ENCODE results near the gene MAT1A.
"Not testable (repeated sequence)": the region's sequence is repeated elsewhere in the genome, so short reads cannot be mapped to it uniquely, and the experiment has no call there.

Gene MAT1A

DNA sequence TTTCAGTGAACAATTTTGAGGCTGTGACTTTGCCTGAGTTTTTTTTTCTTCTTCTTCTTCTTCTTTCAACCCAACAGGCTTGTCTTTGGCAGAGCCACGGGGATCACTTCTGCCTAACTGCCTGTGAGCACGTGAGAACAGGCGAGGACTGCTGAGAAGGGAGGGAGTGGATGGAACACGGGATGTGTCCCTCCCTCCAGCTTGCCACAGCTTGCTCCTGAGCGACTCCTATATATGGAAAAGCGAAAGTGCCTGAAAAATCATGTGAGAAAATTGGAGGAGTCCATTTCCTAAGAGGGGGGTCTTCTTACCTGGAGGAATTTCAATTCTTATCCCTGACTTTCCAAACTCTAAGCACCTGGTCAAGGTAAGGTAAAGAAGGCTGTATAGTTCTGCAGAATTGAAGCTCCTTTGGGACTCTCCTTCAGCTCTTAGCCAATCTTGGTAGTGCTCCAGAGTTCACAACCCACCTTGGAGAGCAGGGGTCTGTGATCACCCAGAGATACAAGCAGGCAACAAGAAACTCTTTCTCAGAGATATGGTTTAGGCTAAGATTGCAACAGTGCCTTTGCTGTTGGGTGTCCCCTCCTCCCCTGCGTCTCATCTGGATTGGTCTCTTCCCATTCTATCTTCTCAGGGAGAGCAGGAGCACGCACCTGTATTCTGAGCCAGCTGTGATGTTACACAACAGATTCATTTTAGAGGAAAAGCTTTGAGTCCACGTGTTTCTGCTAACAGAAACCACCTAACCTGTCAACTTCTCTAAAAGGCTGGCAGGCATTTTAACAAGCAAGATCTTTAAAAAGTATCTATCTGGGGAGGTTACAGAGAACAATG lies at the start of gene MAT1A:
Gene MAT1A (minus strand): TSS at position 208 of the 837 bp plus-strand sequence. CDS start 235 bp downstream, outside the sequence.
- peak; percentile 80 for DNase-seq (ENCODE audit: low read depth, low spot score)

- no peak for DNase-seq (ENCODE audit: low read depth, low spot score)
Observed at GRCh38 chr10:80333983-80334382, 44.5 kb upstream of the MAT1A start.

DNA sequence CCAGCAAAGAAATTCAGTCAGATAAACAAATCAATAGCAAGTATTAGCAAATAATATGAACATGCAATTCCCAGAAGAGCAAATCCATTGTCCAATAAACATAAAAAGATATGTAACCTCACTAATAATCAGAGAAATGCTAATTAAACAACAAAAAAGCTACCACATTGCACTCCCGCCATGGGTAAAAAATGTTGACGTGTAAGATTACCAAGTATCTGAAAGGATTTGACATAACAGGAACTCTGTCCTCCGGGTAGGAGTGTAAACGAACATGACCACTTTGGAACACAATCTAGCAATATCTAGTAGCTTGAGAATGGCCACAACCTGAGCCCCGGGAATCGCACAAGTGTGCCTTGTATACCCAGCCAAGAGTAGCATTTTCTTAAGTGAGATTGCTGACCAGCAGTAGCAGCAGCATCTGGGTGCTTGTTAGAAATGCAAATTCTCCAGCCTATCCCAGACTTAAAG lies 35.5 kb upstream of the MAT1A start:
- DNase-seq (ENCODE audit: low read depth, low spot score), result no peak

- DNase-seq (ENCODE audit: low read depth, low spot score), result no peak
Observed at GRCh38 chr10:80324086-80324485, 34.6 kb upstream of the MAT1A start.

- DNase-seq (ENCODE audit: low read depth, low spot score), result no peak
Observed at GRCh38 chr10:80323311-80323710, 33.9 kb upstream of the MAT1A start.

GRCh38 chr10:80322711-80323110 lies 33.3 kb upstream of the MAT1A start:
- no peak for DNase-seq (ENCODE audit: low read depth, low spot score)

DNA sequence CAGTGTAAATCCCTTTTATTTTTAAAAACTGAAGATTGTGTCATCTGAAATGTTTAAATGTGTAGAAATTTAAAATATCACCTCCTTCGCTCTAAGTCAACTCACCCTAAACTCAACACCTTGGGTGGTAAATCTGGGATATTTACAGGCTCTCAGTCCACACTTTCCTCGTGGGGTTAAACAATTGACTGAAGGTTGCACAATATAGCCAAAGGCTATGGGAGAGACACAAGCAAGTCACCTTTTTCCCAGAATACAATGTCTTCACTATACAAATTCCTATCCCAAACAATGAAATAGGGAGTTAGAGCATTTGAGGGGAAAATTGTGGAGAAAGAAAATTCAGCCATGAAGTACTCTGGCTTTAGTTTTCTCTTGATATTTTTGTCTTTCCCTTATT lies 32.7 kb upstream of the MAT1A start:
- DNase-seq (ENCODE audit: low read depth, low spot score), result no peak

- no peak for DNase-seq (ENCODE audit: low read depth, low spot score)
Observed at GRCh38 chr10:80321183-80321582, 31.7 kb upstream of the MAT1A start.

- DNase-seq (ENCODE audit: low read depth, low spot score), result no peak
Observed at GRCh38 chr10:80320377-80320776, 30.9 kb upstream of the MAT1A start.

- DNase-seq (ENCODE audit: low read depth, low spot score), result no peak
Observed at GRCh38 chr10:80319725-80320290, 30.4 kb upstream of the MAT1A start.

DNA sequence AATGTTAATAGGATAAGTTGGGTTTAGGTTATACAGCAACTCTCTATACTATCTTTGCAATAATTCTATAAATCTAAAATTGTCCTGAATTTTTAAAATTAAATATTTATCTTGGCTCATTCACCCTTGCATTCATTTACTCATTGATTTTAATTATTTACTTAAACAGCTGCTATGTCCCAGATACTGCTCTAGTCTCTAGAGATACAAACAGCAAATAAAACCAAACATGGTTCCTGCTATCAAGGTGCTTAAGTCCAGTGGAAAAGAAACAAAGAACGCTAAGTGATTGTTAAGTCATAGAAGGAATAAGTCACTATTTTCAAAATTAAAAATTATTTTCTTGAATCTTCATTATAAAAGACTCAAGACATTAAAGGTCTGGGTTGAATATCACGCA lies 29.9 kb upstream of the MAT1A start:
- DNase-seq (ENCODE audit: low read depth, low spot score), result no peak

- DNase-seq (ENCODE audit: low read depth, low spot score), result no peak
Observed at GRCh38 chr10:80318742-80319141, 29.3 kb upstream of the MAT1A start.

GRCh38 chr10:80315391-80315790 lies 25.9 kb upstream of the MAT1A start:
- DNase-seq (ENCODE audit: low read depth, low spot score), result no peak

DNA sequence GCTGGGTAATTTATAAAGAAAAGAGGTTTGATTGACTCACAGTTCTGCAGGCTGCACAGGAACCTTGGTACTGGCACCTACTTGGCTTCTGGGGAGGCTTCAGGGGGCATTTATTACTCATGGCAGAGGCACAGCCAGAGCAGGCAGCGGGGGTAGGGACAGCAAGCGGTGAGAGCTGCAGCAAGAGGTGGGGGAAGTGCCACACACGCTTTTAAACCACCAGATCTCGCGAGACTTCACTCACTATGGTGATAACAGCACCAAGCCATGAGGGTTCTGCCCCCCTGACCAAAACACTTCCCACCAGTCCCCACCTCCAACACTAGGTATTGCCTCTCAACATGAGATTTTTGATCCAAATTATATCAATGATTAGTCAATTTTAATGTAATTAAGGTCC lies 24.1 kb upstream of the MAT1A start:
- no peak for DNase-seq (ENCODE audit: low read depth, low spot score)

DNA sequence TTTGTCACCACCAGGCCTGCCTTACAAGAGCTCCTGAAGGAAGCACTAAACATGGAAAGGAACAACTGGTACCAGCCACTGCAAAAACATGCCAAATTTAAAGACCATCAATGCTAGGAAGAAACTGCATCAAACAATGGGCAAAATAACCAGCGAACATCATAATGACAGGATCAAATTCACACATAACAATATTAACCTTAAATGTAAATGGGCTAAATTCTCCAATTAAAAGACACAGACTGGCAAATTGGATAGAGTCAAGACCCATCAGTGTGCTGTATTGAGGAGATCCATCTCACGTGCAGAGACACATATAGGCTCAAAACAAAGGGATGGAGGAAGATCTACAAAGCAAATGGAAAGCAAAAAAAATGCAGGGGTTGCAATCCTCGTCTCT lies 16.5 kb upstream of the MAT1A start:
- DNase-seq (ENCODE audit: low read depth, low spot score), result not testable (repeated sequence)

- no peak for DNase-seq (ENCODE audit: low read depth, low spot score)
Observed at GRCh38 chr10:80296942-80297341, 7.5 kb upstream of the MAT1A start.

GRCh38 chr10:80292607-80293239 lies 3.3 kb upstream of the MAT1A start:
- no peak for DNase-seq (ENCODE audit: low read depth, low spot score)

GRCh38 chr10:80290474-80291220 lies 1.2 kb upstream of the MAT1A start:
- DNase-seq (ENCODE audit: low read depth, low spot score), result no peak

DNA sequence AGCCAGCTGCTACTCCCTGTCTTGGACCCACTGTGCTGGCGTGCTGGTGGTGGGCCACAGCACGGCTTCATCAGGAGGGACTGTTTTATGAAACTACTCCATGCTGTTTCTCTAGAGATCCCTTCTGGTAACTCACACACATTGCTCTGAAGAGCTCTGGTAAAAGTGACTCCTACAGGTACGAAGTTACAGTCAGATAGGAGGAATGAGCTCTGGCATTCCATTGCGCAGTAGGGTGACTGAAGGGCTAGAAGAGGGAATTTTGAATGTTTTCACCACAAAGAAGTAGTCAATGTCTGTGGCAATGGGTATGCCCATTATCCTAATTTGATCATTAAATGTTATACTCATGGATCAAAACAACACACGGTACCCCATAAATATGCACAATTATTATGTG lies 609 bp downstream of the MAT1A start:
- DNase-seq (ENCODE audit: low read depth, low spot score), result no peak

GRCh38 chr10:80284522-80284921 lies 4.9 kb downstream of the MAT1A start:
- no peak for DNase-seq (ENCODE audit: low read depth, low spot score)

GRCh38 chr10:80283536-80284199 lies 5.8 kb downstream of the MAT1A start:
- DNase-seq (ENCODE audit: low read depth, low spot score), result no peak
